Thoracic aorta (tissue), 2 donors: ENCODE data around the gene TBC1D1. TPM values are rescaled to one million over a fixed set of nuclear protein-coding genes. Genes with fewer than 3 reads are reported as not detected.

ENCODE experiments used
- ATAC-seq: fragments of 150-250 bp; one replicate; pipeline ENCODE4 v1.8.0; 2017; ENCODE audit warnings: low read depth; ENCODE audit not compliant: insufficient number of reproducible peaks, low FRiP score
- DNase-seq: peaks from one replicate; pipeline ENCODE4 v3.0.0-alpha.2; 2020; ENCODE audit warnings: low spot score
- H3K27ac ChIP-seq, 2 donors: fragments of 200-600 bp; sonication (generic); 1 replicate in 1 of 2; 2 replicates in 1 of 2; pipeline ENCODE4 v1.5.1; 2016; ENCODE audit warnings: mild to moderate bottlenecking in 2 of 2, moderate library complexity in 2 of 2
- H3K27me3 ChIP-seq: fragments of 200-600 bp; sonication (generic); replicated peaks from 2 replicates; pipeline ENCODE4 v1.6.0; 2016; ENCODE audit warnings: mild to moderate bottlenecking; ENCODE audit not compliant: insufficient read depth
- H3K36me3 ChIP-seq: fragments of 200-600 bp; sonication (generic); one replicate; pipeline ENCODE4 v1.5.1; 2016
- H3K4me1 ChIP-seq, 2 donors: fragments of 200-600 bp; sonication (generic); 1 replicate in 1 of 2; 2 replicates in 1 of 2; pipeline versions ENCODE4 v1.5.1 to v1.6.0; 2016; ENCODE audit warnings: low read depth in 2 of 2, mild to moderate bottlenecking in 1 of 2; ENCODE audit not compliant: control insufficient read depth in 1 of 2
- H3K4me3 ChIP-seq: fragments of 200-600 bp; sonication (generic); 2 replicates; pipeline ENCODE4 v1.5.1; 2016; ENCODE audit warnings: mild to moderate bottlenecking
- H3K9me3 ChIP-seq: fragments of 200-600 bp; sonication (generic); 2 replicates; pipeline ENCODE4 v1.5.1; 2016
- total RNA-seq, 2 donors: library from RNA; depleted of rRNA; stranded (reverse); fragments of >200 nt; gene quantifications; one replicate each; pipeline versions ENCODE4 v1.1.0 to v1.2.3, GENCODE V29; 2016
- TF ChIP-seq, protein P1 (sequence below): fragments of 200-600 bp; sonication (generic); IDR thresholded peaks from one replicate; pipeline ENCODE4 v1.5.1; 2019; ENCODE audit warnings: antibody characterized with exemption

The TBC1D1 gene
- total RNA-seq, 2 donors from 2014 or later: 152 to 206 TPM

DNA sequence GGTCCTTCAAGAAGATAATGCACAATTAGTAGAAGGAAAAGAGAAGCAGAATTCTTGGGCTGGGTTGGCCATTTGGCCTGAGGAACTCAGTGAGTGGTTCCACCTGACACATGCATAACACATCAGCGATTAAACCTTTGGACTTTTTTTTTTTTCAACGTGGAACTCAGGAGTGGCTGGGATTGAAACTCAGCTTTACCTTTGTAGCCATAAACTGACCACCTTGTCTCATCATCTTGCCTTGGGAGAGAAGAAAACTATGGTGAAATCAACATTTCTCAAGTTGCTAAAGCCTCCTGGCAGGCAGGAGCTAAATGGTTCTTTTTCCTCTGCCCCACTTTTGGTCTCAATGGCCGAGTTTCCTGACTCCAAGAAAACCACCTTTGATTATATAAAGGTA is 85.6 kb downstream of the TBC1D1 start:
- Histone ChIP-seq H3K27me3 (no peaks in the 10 kb centered on the region), H3K27ac (peak overlapping the region; percentile 93), H3K9me3 (no peaks in the 10 kb centered on the region), H3K36me3 (no peaks in the 10 kb centered on the region), H3K4me1 (peaks cover 44 to 58% of the 10 kb centered on the region in 2 donors), H3K4me3 (peak overlapping the region; percentile 81)
- ATAC-seq (no peak), DNase-seq (no peak)
- TF ChIP-seq, protein P1, sequence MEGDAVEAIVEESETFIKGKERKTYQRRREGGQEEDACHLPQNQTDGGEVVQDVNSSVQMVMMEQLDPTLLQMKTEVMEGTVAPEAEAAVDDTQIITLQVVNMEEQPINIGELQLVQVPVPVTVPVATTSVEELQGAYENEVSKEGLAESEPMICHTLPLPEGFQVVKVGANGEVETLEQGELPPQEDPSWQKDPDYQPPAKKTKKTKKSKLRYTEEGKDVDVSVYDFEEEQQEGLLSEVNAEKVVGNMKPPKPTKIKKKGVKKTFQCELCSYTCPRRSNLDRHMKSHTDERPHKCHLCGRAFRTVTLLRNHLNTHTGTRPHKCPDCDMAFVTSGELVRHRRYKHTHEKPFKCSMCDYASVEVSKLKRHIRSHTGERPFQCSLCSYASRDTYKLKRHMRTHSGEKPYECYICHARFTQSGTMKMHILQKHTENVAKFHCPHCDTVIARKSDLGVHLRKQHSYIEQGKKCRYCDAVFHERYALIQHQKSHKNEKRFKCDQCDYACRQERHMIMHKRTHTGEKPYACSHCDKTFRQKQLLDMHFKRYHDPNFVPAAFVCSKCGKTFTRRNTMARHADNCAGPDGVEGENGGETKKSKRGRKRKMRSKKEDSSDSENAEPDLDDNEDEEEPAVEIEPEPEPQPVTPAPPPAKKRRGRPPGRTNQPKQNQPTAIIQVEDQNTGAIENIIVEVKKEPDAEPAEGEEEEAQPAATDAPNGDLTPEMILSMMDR: no peak

GRCh38 chr4:37976991-37977470 is 86.1 kb downstream of the TBC1D1 start:
- Histone ChIP-seq H3K4me1 (peaks cover 49 to 63% of the 10 kb centered on the region in 2 donors), H3K9me3 (no peaks in the 10 kb centered on the region), H3K27ac (peak overlapping the region; percentile 93 to 97), H3K4me3 (peak overlapping the region; percentile 81), H3K36me3 (no peaks in the 10 kb centered on the region), H3K27me3 (no peaks in the 10 kb centered on the region)
- DNase-seq (peak; percentile 45), ATAC-seq (peak; percentile 73)
- TF ChIP-seq, protein P1: no peak

DNA sequence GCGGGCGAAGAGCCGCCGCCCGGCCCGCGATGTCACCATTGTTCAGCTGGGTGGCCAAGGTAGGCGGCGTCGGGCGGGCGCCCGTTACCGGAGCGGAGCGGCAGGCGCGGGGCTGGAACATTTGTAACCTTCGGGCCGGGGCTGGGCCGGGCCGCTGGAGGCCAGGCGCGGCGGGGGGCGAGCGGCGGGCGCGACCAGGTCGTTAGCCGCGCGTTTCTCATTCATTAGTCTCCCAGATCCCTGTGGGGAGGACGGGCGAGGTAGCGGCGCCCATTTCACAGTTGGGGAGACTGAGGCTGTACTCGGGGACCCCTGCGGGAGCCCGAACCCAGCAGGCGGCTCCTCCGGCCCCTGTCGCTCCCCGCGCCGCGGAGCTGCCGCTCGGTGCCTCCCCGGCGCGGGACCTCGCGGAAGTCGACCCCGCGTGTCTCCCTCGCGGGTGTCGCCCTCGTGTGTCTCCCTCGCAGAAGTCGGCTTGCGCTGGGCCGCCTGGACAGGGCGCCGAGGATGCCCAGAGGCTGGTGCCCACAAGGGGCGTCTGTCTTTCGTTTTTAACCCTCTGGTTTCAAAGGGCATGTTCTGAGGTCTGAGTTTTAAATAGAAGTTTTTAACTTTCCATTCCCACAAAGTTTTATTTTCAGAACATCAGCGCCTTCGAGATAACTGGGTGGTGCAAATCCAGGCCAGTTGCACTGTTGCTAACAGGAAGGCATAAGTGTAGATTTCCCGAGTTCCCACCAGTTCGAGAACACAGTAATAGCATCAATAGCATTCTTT is 86.8 kb downstream of the TBC1D1 start:
- DNase-seq: no peak
- peaks cover 53 to 70% of the 10 kb centered on the region in 2 donors for H3K4me1 ChIP-seq
- H3K9me3 ChIP-seq: no peaks in the 10 kb centered on the region

DNA sequence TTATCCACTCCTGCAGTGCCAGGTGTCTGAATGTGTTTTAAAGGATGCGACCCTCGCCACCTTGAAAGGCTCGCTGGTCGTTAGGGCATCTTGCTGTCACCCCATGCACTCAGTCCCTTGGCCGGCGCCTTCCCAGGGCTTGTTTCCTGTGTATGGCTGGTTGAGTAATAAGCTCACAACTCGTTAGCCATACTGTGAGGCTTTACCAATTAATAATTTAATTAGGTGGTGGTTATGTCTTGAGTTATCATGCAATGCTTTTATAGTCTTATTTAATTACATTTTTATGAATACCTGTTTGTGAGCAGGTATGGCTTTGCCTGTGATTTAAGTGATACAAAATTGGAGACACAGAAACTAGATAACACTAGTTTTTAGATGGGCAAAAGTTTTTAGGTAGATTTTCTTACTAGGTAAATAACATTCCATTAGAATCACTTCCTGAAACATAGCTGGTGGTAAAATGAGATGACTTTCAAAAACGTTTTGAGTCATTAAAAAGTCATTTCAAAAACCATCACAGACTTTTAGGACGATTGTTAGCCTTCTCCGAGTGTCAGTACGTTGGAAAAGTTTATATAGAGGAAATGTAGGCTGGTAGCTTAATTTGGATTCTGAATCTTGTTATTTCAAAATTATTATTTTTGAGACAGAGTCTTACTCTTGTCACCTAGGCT is 87.5 kb downstream of the TBC1D1 start:
- DNase-seq: no peak

More for the DNA sequence above, 86.8 kb downstream of the TBC1D1 start:
- Histone ChIP-seq H3K27me3 (no peaks in the 10 kb centered on the region), H3K36me3 (no peaks in the 10 kb centered on the region), H3K4me3 (peak overlapping the region; percentile 81), H3K27ac (peak overlapping the region; percentile 93 to 97)
- peak; percentile 73 for ATAC-seq
- TF ChIP-seq, protein P1: peak; percentile 75

DNA sequence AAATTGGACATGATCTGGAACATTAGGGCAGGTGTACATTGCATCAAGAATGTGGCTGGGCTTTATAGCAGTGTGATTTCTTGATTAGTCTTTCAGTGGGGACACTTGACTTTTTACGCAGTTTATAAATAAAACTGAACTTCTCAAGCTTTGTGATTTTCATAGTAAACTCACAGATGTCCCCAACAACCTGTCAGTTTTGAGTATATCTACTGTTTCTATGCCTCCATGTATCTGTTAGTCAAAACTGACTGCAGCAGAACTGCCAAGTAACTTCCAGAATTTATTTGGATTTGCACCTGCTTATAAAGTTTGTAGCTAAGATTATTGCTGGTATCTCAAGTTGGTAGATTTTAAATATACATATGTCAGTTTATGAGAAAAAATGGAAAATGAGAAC is 89.4 kb downstream of the TBC1D1 start:
- no peak overlapping the region for H3K4me3 ChIP-seq
- no peaks in the 10 kb centered on the region for H3K27me3 ChIP-seq
- H3K27ac ChIP-seq: no peak overlapping the region
- peaks cover 49 to 65% of the 10 kb centered on the region in 2 donors for H3K4me1 ChIP-seq
- TF ChIP-seq, protein P1: no peak
- DNase-seq (no peak), ATAC-seq (no peak)
- H3K36me3 ChIP-seq: no peaks in the 10 kb centered on the region
- no peaks in the 10 kb centered on the region for H3K9me3 ChIP-seq

More for the DNA sequence above, 87.5 kb downstream of the TBC1D1 start:
- H3K27me3 ChIP-seq: no peaks in the 10 kb centered on the region
- H3K4me1 ChIP-seq: peaks cover 56 to 71% of the 10 kb centered on the region in 2 donors
- H3K27ac ChIP-seq: peak overlapping the region; percentile 93 to 97
- no peaks in the 10 kb centered on the region for H3K36me3 ChIP-seq
- no peaks in the 10 kb centered on the region for H3K9me3 ChIP-seq
- TF ChIP-seq, protein P1: no peak
- peak; percentile 2 for ATAC-seq
- H3K4me3 ChIP-seq: peak overlapping the region; percentile 81
